ENCODE data around the gene GON4L.

DNA sequence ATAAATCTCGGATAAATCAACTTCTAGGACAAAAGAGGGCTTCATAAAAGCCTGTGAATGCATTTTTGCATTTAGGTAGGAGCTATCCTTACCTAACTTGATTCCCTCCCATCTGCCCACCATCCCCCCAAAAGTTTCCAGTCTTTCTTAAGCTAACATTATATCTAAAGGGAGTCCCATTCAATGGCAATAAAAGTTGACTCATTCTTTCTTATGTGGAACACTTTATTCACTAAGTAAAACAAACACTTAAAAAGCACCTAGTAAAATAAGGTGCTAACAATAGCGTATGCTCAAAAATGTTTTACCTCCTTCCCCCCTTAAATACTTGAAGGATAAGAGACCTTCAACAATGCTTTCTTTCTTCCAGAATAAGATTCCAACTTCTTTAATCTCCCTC is 83.8 kb downstream of the GON4L start:
- TF ChIP-seq CTCF (IDR thresholded peaks at IDR 0.05), result no peak
- TF ChIP-seq POLR2A (IDR thresholded peaks at IDR 0.05; ENCODE audit: low read length), result no peak
- TF ChIP-seq CHD2 (IDR thresholded peaks at IDR 0.05; ENCODE audit: low read length, partially characterized antibody), result no peak

Data from A549 (cell line).